Stimulated activated CD4-positive, alpha-beta T cell treated with anti-CD3 and anti-CD28 coated beads, Interleukin-1b, Interleukin-23, amount 100 ng/mL, for 24 hours (primary cell): Measurements from ENCODE around the gene PPP2CA.
"Not testable (repeated sequence)": the region's sequence is repeated elsewhere in the genome, so short reads cannot be mapped to it uniquely, and the experiment has no call there.

Experiments
- DNase-seq, 4 experiments: peaks; one replicate each; pipeline ENCODE4 v3.0.0-alpha.2; 2020; ENCODE audit warnings: low read depth in 4 of 4, low spot score in 1 of 4

The PPP2CA gene

DNA sequence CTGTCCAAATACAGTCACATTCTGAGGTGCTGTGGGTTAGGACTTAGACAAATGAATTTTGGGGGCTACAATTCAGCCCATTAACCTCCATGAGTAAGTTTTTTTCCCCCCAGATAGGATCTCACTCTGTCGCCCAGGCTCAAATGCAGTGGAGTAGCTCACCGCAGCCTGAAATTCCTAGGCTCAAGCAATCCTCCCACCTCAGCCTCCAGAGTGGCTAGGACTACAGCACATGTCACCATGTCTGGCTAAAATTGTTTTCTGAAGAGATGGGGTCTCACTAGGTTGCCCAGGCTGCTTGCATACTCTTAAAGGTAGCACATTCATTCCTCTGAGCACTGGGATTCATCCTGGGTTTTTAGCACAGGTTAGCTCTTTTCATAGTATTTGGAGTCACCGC is 22.2 kb downstream of the PPP2CA start:
- DNase-seq = no peak

DNA sequence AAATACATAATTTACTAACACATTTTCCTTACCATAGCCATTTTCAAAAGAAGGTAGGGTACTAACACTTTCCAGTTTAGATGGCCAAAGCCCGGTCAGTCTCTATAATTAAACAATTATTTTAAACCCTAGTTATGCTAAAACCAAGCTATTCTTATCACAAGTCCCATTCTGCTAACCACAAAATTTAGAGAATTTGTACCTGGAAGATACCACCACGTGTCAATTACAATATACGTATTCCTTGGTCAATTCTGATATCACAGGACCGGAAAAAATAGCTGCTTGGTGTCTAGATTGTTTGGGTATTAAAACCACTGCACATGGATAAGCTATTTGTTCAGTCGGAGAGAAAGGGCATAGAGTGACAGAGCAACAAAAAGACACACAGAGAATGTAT is 30.2 kb downstream of the PPP2CA start:
- DNase-seq = no peak

DNA sequence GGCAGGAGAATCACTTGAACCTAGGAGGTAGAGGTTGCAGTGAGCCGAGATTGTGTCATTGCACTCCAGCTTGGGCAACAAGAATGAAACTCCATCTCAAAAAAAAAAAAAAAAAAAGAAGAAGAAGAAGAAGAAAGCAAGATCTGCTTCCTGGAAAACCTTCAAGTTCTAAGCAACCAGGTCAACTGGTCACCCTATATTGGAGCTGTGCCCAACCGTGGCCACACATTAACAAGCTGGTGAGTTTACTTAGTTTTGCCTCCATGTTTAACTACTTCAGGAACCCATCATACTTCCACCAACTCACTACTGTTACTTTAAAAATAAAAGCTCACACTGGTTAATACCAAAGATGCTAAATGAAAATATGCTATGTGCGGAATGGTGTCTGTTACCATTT is 36.8 kb downstream of the PPP2CA start:
- no peak for DNase-seq

DNA sequence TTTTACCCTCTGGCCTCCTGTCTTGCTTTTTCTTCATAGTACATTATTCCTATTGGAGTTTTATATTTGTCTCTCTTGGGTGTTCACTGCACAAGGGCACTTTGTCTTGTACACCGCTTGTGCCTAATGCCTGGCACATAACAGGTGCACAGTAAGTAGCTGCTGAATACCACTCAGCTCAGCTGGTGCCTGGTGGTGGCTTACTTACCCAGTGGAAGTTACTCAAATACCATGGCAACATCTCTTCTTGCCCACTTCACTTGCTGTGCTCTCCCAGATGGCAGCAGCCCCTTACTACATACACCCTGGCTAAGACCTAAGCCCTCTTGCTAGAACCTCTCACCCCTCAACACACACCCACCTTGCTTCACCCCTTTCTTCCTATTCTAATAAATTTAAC is 37.8 kb downstream of the PPP2CA start:
- DNase-seq = no peak

DNA sequence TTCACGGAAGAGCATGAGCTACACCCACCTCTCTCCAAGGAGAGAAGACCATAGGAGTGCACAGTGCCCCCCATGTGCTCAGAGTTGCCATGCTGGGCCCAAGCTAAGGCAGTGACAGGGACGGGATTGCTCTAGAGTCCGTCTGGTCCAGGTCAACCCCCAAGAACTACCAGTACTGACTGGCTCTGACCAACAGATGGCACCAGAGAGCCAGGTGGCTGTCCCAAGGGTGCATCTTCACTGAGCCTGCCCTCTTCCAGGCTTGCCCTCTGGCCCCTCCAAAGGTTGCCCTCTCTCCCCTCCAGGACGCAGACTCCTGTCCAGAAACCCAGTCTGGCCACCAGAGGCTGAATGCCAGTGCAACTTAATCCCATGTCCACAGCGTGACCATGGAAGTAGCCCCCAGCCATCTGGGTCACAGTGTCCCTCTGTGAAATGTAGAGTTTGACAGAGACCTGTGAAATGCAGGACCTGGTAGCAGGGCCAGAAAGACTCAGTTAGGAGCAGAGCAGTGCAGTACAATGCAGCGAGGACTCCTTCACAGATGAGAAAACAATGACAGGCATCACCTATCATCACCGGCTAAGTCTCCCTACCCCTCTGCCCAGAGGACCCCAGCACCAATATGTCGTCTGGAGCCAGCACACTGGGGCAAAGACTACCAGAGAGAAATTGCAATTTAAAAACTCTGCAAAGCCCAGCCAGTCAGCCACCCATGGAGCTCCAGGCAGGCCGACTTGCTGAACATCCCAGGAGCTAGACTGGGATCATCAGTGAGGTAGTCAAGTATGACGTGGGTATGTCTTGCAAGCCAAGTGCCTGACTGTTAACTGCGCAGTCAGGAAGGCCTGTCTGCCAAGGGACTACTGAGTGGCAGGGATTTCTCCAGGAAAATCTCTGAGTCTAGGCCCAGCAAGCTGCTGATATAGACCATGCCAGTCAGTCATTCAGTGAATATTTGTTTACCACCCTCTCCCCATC is 41.4 kb downstream of the PPP2CA start:
- peak; percentile 59 to 64 (median 63) for DNase-seq

DNA sequence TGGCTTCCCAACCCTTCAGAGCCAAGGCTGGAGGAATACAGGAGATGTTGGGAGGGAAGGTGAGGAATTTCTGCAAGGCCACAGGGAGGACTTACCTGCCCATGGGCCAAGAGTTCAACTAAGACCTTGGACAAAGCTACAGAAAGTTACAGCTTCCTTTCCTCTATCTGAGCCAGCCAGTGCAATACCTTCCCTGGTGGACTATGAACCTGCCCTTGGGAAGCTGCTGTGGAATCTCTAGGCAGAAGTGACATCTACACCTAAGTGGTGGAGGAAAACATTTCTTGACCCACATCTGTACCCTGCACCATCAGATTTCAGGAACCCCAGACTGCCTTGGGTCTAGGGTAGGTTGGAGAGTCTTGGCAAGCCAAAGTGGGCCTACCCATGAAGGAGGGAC is 42.4 kb downstream of the PPP2CA start:
- no peak for DNase-seq

DNA sequence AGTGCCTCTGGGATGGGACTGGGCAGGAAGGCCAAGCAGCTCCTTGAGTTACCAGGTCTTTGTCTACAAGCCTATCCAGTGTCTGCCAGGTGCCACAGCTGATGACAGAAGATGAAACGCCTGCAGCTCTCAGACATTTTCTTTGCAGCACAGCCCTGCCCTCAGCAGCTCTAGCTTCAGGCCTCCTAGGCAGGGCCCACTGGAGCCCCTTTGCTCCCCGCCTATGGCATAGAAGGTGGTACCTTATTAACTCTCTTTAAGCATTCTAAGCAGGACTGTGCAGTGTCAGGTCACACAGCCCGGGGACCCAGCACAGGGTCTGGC is 47.8 kb downstream of the PPP2CA start:
- no peak for DNase-seq

DNA sequence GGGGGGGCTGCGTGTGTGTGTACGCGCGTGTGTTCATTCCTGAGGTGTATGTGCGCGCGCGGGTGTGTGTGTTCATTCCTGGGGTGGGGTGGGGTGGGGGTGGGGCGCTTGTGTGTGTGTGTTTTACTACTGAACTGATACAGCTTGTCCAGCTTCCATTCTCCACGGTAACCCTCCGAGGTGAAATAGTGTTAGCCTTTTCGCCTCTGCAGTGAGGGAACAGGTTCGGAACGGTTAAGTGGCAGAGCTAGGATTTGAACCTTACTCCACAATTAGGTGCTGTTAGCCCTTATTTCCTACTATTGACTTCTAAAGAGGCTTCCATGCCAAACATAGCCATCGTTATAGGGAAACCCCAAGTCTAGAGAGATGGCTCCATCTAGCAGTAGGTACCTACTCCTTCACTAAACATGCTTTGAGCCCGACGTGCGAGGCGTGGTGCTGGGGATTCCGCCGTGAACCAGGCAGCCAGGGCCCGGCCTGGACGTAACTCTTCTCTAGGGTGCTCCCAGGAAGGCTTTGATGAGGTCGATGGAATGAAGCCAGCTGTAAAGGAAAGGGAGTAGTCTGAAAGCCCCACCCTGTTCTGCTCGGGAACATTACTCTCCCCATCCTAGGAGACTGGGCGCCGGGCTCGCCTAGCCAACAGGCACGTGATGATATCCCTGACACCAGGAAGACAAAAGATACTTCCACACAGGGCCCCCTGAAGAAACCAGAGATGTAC is 48.3 kb downstream of the PPP2CA start:
- DNase-seq = no peak

DNA sequence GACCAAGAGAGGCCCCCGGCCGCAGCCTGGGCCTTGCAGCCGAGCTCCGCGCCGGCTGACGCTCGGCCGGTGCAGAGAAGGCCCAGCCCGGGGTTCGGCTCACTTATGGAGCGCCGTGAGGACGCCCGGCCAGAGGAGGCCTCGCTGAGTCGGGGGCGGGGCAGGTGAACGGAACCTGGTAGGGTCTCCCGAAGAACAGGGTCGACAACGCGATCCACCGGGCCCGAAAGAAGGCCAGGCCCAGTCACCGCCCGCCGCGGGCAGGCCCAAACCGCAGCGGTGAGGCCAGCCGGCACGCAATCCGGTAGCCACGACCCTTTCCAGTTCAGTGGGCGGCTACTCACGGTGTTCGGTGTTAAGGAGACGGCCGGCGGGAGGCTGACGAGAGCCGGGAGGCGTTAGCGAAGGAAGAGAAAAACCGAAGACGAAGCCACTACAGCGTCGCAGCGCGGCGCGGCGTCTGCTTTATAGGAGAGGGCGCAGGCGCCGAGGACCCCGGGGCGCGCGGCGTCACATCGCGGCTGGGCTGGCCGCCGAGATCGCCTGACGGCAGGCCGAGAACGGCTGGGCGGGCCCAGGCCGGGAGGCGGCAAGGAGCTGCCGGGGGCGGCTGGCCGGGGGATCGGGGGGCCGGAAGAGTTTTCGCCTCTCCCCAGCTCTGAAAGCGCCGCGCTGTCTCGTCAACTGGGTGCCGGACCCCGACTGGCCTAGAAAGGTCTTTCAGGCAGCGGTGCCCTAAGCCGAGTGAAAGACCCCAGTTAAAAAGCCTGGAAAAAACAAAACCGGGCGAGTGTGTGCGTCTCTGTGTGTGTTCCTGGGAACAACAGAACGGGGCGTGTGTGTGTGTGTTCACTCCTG is 49.1 kb downstream of the PPP2CA start, which contains the start of gene SKP1:
TSS of gene SKP1 (minus strand) at position 440 of the 858 bp plus-strand sequence. CDS start 2,928 bp downstream, outside the sequence.
- DNase-seq = peak; percentile 67 to 78 (median 73)

DNA sequence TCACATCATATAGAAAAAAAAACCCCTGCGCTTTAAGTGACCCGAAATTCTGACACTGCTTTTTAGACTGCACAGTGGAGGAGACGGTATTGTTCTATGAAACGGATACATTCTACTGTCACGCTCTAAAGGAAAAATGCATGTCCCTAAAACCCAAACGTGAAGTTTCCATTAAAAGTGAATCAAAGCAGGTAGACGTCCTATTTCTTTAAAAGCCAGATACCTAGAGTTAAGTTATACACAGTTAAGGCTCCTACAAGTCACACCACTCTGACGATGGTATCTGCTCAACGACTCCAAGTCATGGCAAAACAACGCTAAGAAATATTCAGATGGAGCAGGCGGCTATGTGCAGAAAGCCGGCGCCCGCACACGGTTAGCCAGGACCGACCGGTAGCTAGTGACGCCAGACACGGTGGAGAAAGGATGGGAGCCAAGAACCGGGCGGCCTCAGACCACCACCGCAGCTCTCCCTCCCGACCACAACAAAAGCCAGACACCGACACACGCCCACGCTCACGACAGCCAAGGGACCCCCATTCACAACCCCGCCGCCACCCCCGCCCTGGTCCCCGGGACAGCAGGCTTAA is 49.9 kb downstream of the PPP2CA start:
- DNase-seq = no peak

DNA sequence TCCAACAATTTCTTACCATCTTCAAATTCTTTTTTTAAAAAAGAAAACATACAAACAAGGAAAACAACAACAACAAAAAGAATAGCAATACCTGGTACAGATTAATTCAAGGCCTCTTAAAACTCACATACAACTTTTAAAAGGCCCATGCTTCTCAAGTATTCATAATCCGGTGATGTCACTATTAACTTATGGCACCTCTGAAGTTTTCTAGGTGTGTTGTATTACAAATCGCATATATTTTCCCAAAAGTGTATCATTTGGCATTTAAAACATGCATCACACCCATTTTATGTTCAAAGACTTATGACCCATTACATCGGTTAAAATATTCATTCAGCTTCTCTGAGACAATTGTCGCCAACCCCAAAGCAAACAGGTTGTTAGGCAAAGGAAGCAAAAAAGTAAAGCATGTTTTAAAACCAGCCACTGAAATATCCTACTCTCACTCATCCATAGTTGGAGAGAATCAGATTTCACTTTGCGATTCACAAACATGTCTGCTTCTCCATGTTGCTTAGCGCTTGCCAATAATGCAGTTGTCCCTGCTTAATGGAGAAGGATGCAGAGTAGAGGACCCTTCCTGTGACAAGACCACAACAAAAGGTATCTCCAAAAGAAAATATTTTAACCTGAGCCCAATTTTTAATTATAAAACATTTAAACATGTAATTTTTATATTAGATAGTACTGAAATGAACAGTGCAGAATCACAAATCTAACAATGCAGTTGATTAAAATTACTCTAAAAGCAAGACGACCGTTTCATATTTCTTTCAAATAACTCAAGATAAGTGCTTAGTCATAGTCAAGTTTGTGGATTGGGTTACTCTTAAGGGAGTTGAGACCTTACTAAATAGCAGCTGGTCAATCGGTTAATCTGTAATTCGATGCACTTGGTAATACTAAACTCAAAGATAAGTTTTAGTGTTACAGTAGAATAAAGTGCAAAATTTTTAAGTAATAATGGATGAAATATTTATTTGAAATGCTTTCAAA is 50.7 kb downstream of the PPP2CA start:
- DNase-seq = no peak

DNA sequence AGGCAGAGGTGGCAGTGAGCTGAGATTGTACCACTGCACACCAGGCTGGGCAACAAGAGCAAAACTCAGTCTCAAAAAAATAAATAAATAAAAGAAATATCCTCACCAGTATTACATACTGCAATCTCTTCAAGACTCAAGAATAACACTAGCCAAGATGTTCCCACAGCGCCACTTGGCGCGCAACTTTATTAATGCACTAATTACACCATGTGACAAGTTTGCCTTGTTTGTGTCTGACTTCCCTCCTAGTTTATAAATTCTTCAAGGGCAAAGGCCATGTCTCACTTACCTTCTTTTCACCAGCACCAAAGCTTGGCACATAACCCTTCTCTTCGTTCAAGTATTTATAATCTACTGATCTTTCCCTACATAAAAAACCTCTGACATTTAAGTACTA is 53.9 kb downstream of the PPP2CA start:
- DNase-seq = no peak

DNA sequence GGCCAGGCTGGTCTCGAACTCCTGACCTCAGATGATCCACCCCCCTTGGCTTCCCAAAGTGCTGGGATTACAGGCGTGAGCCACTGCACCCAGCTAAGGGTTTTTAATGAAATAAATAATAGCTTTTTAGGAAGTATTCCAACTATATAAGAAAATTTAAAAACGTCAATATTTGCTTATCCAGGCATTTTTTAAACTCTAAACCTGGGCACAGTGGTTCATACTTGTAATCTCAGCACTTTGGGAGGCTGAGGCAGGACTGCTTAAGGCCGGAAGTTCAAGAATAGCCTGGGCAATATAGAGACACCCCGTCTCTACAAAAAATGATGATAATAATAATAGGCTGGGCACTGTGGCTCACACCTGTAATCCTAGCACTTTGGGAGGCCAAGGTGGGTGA is 63.3 kb downstream of the PPP2CA start:
- no peak for DNase-seq

DNA sequence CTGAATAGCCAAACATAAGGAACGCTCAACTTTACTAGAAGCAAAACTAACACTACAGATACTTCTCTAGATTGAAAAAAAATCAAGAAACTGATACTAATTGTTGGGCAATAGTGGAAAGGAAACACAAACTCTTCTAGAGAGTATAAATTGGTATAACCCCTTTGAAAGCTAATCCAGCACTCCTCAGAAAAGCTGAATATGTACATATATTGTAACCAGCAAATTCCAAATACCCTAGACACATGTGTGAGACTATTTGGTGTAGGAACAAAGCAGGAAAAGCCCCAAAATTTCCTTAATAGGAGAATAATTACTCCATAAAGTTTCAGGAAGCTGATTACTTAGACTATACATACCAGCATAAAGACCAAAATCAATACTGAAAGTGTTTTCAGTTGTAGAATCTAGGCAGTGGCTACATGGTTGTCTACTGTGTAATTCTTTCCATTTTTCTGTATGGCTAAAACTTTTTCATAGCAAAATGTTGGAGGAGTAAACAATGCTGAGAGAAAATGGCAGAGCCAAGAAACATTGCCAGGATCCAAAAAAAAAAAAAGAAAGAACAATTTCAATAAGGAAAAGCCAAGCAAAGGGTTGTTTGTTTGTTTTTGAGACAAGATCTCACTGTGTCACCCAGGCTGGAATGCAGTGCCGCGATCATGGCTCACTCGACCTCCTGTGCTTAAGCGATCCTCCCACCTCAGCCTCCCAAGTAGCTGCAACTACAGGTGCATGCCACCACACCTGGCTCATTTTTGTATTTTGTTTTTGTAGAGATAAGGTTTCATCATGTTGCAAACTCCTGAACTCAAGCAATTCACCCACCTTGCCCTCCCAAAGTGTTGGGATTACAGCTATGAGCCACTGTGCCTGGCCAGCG is 64.1 kb downstream of the PPP2CA start:
- no peak for DNase-seq

DNA sequence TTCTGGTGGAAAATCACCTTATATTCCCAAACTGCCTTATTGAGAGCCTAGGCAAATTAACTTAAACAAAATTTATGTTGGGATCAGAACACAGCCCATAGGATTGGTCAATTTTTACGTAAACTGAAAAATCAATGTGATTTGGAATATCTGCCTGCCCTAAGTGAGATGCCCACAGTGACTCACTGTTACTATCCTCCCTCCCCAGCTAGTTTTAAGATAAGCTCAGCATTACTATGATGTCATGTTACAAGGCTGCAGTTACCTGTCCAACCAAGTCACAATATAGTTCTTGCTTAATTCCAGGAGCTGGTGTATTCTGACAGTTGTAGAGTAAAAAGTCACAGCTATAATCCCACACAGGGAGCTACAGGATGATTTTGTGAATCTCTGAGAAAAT is 72.2 kb downstream of the PPP2CA start:
- DNase-seq = no peak

DNA sequence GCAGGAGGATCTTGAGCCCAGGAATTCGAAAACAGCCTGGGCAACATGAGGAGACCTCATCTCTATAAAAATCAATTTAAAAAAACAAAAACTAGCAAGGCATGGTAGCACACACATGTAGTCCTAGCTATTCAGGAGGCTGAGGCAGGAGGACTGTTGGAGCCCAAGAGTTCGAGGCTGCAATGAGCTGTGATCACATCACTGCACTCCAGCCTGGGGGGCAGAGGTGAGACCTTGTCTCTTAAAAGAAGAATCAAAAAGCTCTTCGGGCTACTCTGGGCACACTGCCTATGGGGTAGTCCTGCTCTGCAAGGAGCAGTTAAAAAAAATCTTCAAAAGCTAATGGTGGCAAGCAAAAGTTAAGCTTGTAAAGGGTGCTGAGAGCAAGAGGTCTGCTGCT is 72.6 kb downstream of the PPP2CA start:
- no peak for DNase-seq

DNA sequence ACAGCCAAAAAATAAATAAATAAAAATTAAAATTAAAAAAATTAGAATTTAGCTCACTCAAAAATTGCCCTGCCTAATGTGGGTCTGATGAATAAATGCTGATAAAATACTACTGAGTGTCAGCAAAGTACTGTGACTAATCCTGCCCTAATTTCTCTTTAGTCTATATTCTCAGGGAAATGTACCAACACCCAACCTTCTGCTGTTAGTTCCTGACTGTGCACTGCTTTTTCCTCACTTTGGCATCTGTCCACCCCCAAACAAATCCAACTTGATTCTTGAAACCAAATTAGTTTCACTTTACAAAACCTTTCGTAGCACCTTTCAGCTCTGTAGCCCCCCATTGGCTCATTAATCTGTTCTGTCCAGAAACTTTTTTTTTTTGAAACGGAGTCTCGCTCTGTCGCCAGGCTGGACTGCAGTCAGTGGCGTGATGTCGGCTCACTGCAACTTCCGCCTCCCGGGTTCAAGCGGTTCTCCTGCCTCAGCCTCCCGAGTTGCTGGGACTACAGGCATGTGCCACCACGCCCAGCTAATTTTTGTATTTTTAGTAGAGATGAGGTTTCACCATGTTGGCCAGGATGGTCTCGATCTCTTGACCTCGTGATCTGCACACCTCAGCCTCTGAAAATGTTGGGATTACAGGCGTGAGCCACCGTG is 73.6 kb downstream of the PPP2CA start:
- not testable (repeated sequence) for DNase-seq

DNA sequence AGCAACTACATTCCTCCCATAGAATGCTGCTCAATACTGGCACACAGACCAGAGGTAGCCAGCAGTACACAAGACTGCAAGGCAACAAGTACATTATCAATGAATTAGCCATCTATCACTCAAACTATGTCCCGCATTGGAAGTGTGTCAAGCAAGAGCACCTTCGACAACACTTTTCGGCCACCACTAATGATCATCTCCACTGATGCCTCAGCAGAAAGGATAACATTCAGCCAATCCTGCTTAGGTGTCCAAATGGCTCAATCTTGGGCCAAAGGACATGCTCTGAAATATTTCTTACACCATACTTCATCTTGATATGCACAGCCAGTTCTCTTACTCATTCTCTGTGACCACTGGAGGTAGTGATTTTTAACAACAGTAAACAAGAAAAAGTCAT is 74.2 kb downstream of the PPP2CA start:
- DNase-seq = no peak
